Retina (tissue), 1 donor: ENCODE data around the gene PTPRCAP.

Experiments used
- DNase-seq: peaks from one replicate; pipeline ENCODE4 v3.0.0-alpha.2; 2016

Gene PTPRCAP

DNA sequence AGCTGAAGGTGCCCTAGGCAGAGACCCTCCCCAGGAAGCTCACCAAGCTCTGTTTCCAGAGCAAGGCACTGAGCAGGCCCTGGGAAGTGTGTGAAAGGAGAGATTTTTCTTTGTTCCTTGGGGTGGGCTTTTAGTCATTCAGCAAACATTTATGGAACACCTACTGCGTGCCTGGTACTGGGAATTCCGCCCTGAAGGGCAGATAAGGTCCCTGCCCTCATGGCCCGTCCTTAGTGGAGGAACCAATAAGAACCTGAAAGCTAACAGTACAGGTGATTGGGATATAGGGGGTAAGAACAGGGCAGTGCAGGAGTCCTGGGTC, 27.7 kb upstream of the PTPRCAP start:
- no peak for DNase-seq

DNA sequence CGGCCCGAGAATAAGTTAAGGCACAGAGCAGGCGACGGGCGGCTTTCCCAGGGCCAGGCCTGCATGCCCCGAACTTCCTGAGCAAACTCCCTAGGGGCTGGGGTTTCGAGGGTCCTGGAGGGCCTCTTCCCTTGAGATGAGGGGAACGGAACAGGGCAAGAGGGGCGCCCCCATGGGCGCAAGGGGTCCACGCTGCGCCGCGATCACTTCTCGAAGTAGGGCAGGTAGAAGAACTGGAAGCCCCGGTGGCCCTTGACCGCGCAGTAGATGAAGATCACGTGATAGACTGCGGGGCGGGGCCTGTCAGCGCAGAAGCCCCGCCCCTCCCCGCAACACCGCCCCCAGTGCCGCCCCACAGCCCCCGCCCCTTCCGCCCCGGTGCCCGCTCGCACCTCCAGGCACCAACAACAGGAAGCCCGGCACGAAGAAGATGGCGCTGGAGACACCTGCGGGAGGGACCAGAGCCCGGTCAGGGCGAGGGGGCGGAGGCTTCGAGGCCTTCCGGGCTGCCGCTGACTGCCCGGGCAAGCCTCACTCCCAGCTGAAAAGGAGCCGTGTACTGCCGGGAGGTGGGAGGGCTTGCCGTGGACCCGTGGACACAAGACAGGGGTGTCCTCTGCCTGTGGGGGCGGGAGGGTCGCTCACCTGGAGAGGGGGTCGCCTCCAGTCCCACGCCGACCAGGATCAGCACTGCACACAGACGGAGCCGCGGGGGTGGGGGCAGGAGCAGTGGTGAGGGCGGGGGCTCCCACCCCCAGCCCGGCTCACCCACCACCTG, 27.1 kb upstream of the PTPRCAP start:
- peak; percentile 79 for DNase-seq

DNA sequence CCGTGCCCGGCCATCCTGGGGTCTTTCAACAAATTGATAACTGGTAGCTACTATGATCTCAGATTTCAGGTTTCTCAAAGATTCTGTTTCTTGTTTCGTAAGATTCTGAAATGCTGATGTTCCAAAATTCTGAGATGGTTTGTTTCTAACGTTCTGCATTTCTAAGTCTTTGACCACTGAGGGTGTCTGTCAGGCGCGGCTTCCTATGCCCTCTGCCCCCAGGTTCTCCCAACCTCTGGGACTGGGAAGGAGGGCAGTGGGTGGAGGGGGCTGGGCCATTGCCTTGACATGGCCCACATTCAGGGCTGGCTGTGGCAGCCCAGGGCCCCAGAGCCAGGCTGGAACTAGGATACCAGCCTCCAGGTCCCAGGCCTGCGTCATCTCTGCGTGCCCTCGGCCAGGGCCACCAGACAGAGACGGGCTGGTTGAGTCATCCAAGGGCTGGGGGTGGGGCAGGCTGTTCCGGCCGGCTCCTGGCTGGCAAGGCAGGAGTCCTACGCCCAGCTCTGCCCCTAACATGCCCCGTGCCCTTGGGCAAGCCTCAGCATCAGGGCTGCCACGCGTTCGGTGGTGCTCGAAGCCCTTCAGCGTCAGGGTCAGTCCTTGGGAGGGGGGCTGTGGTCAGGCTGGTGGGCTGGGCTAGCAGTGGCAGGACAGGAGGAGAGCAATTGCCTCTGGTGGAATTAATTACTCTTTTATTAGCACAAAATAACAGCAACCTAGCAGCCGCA, 26.4 kb upstream of the PTPRCAP start:
- no peak for DNase-seq

DNA sequence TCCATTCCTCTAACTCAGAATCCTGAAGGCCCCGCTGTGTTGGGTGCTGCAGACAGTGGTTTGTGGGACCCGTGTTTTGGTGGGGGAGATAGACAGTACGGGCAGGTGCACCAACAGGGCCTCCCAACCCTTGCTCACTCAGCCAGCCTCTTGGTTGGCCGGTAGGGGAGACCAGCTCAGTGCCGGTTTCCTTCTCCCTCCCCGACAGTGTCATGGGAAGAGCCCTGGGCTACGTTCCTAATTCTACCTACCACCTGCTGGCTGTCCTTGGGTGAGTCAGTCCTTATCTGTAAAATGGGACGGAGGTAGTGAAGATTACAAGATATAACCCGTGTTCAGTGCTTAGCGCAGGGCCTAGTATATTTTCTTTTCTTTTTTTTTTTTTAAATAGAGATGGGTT, 25.7 kb upstream of the PTPRCAP start:
- no peak for DNase-seq

DNA sequence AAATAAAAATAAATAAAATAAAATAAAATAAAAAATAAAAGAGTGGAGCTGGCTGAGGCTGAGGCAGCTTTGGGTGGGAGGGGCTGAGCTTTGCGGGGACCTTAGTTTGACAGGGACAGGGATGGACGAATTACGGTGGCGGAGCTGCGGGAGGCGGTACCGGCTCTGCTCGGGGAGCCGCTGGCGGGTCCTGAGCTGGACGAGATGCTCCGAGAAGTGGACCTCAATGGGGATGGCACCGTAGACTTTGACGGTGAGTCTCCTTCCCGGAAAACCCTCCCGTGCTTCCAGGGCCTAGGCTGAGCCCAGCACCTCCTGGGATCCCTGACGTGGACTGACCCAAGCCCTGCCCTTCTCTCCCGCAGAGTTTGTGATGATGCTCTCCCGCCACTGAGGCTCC, 20.8 kb upstream of the PTPRCAP start:
- no peak for DNase-seq

DNA sequence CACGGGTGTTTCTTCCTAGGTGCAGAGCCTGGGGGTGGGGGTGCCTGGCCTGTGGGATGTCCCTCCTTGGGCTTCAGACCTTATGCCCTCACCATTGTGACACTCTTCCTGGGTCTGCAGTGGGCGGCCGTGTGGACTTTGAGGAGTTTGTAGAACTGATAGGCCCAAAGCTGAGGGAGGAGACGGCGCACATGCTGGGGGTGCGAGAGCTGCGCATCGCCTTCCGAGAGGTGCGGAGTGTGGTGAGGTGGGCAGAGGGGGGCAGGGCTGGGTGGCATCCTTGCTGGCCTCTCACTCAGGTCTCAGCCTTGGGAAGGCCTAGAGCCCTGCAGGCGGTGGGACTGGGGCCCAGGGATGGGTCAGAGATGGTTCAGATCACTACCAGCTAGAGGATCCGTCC, 20.0 kb upstream of the PTPRCAP start:
- no peak for DNase-seq

DNA sequence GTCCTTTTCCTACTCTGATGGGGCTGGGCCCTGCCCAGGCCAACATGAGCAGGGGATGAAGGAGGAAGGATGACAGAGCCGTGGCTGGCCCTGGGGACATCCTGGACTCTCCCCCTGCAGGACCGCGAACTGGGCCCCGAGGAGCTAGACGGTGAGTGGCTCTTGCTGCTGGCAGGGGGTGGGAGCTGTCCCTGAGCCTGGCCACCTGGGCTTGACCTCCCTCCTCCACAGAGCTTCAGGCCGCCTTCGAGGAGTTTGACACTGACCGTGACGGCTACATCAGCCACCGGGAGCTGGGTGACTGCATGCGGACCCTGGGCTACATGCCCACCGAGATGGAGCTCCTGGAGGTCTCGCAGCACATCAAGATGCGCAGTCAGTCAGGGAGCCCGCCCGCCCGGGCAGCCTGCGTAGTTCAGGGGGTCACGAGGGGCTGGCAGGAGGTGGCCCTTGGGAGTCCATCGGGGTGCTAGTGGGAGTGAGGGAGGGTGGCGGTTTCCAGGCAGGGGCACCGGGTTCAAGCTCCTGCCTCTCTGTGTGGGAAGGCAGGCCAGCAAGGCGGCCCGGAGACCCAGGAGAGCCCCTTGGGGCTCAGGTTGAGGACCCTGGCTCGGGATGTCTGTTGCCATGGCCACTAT, 18.7 kb upstream of the PTPRCAP start:
- DNase-seq: no peak

DNA sequence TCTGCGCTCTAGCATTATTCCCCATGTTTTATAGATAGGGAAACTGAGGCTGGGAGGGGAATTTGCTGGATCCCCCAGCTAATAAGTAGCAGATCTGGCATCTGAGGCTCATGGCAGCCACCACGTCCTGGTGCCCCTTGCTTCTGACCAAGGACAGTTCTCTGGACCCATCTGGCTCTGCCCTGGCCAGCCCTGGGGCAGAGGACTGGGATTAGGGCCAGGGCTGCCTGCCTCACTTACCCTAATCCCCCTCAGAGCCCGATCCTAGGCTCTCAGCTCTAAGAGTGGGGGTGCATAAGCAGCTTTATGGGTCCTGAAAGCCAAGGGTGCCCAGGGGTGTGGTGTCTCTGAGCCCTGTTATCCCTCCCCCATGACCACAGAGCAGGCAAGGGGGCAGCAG, 17.6 kb upstream of the PTPRCAP start, which contains the start of gene CABP4:
Gene CABP4, plus strand, starts transcription at position 301 of the 400 bp plus-strand sequence. Its CDS starts 70 bp downstream, at position 371.
- no peak for DNase-seq

DNA sequence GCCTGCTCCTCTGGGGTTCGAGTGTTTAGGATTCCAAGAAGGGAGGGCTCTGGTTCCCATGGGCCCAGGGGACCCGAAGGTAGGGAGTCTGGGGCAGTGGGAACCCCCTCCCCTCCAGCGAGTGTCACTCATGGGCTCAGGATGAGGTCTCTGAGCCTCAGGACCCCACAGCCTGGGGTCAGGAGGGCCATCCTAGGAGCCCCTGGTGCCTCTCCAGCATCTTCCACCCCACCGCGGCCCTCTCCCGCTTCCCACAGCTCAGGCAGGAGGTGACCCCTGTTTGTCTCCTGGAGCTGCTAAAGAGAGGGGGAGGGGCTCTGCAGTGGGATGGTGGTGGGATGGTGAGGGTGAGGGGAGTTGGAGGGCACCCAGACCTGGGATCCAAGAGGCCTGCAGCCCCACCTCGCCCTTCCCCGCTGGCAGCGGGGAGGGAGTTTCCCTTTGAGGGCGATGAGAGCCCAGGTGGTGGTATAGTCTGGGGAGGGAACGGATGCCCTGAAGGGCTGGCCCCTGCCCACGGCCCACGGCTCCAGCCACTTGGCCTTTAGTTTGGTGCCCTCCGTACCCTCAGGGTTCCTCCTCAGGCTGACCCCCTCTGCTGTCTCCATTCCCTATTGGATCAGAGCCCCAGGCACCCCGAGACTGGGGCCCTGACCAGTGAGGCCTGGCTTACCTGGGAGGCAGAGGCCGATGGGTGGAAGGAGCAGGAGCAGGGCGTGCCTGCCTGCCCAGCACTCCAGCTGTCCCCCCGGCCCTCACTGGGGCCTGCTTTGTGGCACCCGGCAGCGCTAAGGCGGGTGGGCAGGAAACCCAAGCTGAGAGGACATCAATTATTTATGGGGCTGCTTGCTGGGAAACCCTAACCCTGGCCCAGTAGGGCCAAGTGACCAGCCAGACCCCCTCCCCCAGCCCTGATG, 16.6 kb upstream of the PTPRCAP start:
- DNase-seq: no peak

DNA sequence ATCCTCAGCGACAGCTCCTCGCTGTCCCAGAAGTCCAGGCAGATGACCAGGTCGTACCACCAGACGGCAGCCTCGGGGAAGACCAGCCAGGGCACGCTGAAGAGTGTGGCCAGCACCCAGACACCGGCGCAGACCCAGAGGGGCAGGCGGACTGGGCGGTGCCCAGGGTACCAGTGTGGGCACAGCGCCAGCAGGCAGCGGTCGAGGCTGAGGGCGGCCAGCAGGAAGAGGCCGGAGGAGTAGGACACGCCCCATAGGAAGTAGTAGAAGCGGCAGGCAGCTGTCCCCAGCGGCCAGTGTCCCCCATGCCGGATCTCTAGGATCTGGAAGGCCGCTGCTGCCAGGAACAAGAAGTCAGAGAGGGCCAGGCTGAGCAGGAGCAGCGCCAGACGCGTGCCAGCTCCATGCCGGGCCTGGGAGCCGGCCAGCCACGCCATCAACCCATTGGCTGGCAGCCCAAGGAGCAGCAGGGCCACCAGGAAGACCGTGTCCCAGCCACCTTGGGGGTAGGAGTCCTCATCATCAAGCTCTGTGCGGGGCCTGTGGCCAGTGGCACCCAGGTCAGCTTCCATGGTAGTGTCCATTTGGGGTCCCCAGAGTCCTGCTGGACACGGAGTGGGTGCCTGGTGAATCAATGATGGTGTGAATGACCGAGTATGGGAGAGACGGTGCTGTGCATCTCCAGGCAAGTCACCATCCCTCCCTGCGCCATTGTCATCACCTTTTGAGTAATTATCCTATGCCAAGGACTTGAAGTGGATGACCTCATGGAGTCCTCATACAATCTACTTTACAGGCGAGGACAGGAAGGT, 14.9 kb upstream of the PTPRCAP start, which contains the start of gene GPR152:
Gene GPR152, minus strand, starts transcription at position 589 of the 812 bp plus-strand sequence. Its CDS starts 5 bp downstream, at position 584.
- DNase-seq: no peak

DNA sequence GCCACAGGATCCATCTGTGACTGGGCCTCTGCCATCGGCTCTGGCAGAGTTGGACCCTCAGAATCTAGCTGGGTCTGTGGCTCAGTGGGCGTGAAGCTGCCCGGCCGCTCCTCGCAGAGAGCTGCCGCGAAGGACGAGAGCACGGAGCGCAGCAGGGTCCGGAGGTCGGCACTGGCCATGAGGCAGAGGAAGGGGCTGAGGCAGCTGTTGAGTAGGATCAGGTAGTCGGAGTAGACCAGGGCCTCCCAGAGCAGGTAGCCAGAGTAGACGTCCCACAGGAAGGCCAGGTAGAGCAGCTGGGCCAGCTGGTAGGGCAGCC, 14.1 kb upstream of the PTPRCAP start:
- no peak for DNase-seq

DNA sequence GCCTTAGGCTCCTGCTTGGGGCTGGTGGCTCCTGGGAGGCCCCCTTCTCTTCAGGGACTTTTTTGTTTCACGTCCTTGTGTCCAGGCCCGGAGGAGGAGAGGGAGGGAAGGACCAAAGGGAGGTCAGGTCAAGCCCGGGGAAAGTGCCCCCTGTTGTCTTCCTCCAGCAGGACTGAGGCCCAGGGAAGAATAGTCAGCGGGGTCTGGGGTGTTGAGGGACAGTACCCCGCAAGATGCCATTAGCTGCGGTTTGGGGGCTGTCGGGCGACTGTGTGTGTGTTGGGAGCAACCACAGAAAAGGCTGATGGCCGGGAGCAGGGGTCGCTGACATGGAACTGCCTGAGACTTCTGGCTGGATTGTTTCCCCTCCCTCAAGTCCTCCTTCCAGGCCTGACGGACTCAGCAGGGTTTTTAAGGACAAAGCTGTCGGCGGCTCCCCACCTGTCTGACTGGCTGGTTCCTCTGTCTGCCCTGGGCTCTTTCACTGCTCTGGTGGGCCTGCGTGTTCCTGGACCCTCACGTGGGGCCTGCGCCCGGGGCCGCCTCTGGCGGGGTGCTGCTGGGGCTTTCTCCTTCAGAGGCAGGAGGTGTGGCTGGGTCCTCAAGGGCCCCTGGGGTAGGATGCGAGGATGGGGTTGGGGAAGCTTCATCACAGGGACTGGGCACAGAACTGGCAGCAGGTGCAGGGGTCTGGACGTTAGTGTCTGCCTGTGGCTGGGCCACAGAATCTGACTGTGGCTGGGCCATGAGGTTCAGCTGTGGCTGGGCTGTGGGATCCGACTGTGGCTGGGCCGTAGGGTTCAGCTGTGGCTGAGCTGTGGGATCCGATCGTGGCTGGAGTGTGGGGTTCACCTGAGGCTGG, 13.5 kb upstream of the PTPRCAP start:
- no peak for DNase-seq

DNA sequence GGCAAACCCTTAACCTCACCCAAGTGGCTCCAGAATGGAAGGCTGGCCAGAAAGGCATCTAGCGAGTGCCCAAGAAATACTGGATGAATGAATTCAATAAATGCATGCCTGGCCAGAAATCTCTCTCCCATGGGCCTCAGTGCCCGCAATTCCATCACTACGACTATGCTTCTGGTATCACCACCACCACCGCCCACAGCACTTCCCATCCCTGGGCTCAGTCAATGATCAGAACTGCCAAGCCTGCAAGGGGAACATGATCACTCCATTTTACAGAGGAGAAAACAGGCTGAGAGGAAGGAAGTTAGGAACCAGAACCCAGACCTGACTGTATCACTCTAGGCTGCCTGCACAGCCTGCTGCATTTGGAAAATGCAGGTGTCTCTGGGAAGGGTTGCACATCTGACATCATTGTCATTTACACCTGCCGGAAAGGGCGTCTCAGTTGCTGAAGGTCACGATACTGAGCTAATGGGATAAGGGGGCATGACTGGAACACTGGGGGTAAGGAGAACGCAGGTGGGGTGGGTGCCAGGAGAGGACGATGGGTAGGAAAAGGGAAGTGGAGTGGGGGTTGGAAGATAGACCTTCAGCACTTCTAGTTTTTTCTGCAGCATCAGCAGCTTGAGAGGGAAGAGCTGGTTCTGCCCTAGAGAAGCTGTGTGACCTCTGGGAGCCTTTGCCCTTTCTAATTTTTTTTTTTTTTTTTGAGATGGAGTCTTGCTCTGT, 11.8 kb upstream of the PTPRCAP start:
- no peak for DNase-seq

DNA sequence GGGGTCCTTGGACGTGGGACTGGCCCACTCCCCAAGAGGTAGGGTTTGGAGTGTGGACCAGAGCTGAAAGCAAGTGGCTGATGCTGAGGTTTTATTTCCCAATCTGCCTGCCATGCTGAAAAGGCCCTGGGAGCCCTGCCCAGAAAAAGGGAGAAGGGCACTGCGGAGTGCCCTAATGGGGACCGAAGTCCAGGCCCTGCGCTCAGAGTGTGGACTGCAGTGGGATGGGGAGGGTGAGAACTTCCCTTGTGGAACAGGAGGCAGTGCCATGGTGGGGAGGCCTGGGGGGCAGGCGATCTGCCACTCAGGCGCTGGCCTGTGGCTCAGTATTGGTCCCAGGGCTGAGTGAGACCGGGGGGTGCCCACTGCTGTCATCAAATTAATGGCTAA, 10.7 kb upstream of the PTPRCAP start:
- DNase-seq: no peak

DNA sequence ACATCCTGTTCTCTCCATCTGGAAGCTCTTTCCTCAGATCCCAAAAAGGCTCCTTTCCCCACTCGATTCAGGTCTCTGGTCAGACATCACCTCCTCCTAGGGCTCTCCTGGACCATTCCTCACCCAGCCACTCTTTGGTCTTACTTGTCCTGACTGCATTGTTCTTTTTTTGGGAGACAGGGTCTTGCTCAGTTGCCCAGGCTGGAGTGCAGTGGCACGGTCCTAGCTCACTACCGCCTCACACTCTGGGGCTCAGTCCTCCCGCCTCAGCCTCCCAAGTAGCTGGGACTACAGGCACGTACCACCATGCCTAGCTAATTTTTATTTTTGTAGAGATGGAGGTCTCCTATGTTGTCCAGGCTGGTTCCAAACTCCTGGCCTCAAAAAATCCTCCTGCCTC, 8.0 kb upstream of the PTPRCAP start:
- no peak for DNase-seq

DNA sequence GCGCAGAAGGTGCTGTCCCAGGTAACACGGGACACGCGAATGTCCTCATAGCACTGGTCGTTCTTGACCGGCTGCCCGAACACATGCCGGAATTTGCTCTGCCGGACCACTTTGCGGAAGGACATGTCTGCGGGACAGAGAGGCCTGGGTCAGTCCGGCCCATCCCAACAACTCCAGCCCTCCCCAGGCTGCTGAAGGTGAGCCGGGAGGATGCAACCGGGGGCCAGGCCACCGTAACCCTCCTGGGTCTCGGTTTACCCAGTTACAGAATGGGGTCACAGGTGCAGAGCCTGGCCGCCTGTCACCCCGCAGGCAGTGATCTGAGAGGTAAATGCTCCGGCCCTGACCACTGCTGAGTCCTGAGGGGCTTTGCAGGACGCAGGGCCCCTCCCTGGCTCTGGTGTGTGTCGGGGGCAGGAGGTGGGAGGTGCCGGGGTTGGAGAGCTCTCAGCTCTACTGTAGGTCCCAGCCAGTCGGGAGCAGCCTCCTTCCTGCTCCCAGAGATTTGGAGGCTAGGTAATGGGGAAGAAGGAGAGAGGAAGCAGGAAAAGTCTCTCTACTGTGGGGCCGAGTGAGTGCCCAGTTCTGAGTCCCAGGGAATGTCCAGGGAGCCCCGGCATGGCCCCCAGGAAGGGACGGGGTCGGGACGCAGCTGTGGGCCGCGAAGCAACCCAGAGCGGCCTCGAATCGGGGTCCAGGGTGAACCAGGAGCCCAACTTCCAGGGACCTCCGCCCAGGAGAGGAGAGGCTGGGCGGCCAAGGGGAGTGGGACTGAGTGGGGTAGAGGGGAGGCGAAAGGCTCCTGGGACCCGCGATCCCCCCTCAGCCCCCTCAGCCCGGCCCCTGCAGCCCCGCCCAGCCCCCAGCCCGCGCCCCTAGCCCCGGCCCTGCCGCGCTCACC, 5.3 kb upstream of the PTPRCAP start:
- peak; percentile 41 for DNase-seq

DNA sequence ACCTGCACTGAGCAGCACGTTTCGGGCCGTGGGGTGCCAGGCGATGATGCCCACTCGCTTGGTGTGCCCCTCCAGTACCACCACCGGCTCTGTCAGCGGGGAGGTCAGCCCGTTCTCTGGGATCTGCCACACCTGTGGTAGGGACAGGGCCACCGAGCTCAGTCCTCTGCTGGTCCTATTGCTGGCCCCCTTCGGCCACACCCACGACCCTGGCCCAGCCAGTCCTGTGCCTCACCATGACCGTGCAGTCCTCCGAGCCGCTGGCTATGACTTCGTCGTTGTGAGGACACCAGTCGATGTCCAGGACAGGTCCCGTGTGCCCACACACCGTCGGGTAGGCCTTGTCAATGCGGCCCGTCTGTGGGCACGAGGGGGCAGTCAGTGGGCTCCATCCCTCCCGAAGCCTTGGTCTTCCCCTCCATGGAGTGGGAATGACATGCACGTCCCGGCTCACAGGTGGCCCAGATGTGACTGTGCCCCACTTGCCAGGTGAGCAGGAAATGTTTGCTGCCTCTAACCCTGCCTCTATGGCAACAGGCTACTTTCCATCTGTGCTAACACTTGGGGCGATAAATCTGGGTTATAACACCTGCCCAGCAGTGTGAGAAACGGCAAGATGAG, 4.4 kb upstream of the PTPRCAP start:
- DNase-seq: no peak

DNA sequence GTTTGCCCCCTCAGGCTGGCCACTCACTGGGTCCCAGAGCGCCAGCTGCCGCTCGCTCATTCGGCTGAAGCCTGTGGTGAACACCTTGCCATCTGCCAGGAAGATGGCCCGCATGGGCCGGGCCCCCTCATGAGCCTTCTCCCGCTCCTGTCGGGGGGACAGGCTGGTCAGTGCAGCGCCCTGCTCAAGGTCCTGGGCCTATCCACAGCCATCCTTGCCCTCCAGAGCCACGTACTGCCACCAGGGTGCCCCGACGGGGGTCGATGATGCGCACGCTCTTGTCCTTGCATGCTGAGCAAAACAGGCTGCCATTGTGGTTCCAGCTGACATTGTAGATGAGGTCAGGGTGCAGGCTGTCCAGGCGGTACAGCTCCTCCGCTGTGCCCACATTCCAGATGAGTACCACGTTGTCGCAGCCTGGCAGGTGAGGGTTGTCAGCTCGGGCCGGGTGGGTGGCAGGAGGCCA, 3.6 kb upstream of the PTPRCAP start:
- DNase-seq: no peak
